OCI-LY3 (cell line): ENCODE data around the gene SNTB2.
"Not testable (repeated sequence)": the region's sequence is repeated elsewhere in the genome, so short reads cannot be mapped to it uniquely, and the experiment has no call there.

Source experiments
- H2AFZ ChIP-seq: fragments of 200-600, 300-600 bp; shearing (Covaris generic); 2 replicates; pipeline ENCODE4 v1.6.0; 2014; ENCODE audit warnings: antibody characterized with exemption, low read depth, low read length
- H3K27ac ChIP-seq: fragments of 200-600, 300-600 bp; sonication (generic); 2 replicates; pipeline ENCODE4 v1.5.1; 2014; ENCODE audit warnings: mild to moderate bottlenecking, low read length, moderate library complexity, mixed read lengths
- H3K27me3 ChIP-seq: fragments of 200-600, 300-600 bp; sonication (generic); 2 replicates; pipeline ENCODE4 v1.6.1; 2014; ENCODE audit warnings: low read depth, low read length, mixed read lengths
- H3K36me3 ChIP-seq: fragments of 200-600, 300-600 bp; sonication (generic); replicated peaks from 2 replicates; pipeline ENCODE3; 2014; ENCODE audit warnings: low read depth, low read length, mixed read lengths
- H3K4me1 ChIP-seq: fragments of 300-600, 200-600 bp; sonication (generic); 2 replicates; pipeline ENCODE4 v1.6.1; 2014; ENCODE audit warnings: low read length, mixed read lengths
- H3K4me2 ChIP-seq: fragments of 200-600, 300-600 bp; sonication (generic); 2 replicates; pipeline ENCODE4 v1.6.1; 2014; ENCODE audit warnings: low read length, mixed read lengths
- H3K4me3 ChIP-seq: fragments of 300-600, 200-600 bp; sonication (generic); 2 replicates; pipeline ENCODE4 v1.5.1; 2014; ENCODE audit warnings: antibody characterized with exemption, mild to moderate bottlenecking, low read length, moderate library complexity
- H3K79me2 ChIP-seq: fragments of 300-600, 200-600 bp; shearing (Covaris generic); 2 replicates; pipeline ENCODE4 v1.6.1; 2014; ENCODE audit warnings: mild to moderate bottlenecking, low read length, mixed read lengths
- H3K9ac ChIP-seq: fragments of 300-600, 200-600 bp; shearing (Covaris generic); 2 replicates; pipeline ENCODE4 v1.6.0; 2014; ENCODE audit warnings: mild to moderate bottlenecking, low read length, moderate library complexity
- H3K9me3 ChIP-seq: fragments of 200-600, 300-600 bp; shearing (Covaris generic); 2 replicates; pipeline ENCODE4 v1.6.1; 2014; ENCODE audit warnings: low read length, mixed read lengths; ENCODE audit not compliant: insufficient read depth
- H4K20me1 ChIP-seq: fragments of 200-600, 300-600 bp; sonication (generic); 2 replicates; pipeline ENCODE4 v1.6.1; 2016; ENCODE audit warnings: low read length, mixed read lengths; ENCODE audit not compliant: insufficient read depth
- EZH2phosphoT487 ChIP-seq: fragments of 200-600 bp; shearing (Covaris generic); IDR thresholded peaks from 2 replicates; pipeline ENCODE4 v1.6.1; 2018; ENCODE audit warnings: antibody characterized with exemption, mixed run types, low read depth
- TF ChIP-seq, protein P1 (sequence below): fragments of 200-600, 300-600 bp; sonication (generic); IDR thresholded peaks from 2 replicates; pipeline ENCODE4 v1.5.1; 2014; ENCODE audit warnings: antibody characterized with exemption, low read length, low read depth

Gene SNTB2

DNA sequence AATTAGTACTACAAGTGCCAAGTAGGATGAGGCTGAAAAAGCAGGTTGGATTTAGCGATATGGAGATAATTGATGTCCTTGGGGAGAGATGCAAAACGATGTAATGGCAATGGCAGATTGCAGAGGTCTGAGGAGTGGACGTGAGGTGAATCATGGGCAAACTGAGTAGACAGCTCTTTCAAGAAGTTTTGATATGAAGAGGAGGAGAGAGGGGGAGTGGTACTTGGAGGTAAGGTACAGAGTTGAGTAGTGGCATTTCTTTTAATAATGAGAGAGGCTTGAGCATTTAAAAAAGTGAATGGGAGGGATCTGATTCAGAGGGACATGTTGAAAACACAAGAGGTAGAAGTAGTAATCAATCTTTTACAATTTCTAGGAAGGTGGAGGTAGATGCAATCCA lies 106.4 kb downstream of the SNTB2 start:
- Histone ChIP-seq H3K27me3 (no peaks in the 10 kb centered on the region), H4K20me1 (no peaks in the 10 kb centered on the region), H3K4me3 (no peak overlapping the region), H3K79me2 (no peaks in the 10 kb centered on the region), H3K4me2 (no peak overlapping the region), H3K9ac (no peak overlapping the region), H3K9me3 (no peaks in the 10 kb centered on the region), H3K36me3 (no peaks in the 10 kb centered on the region), H3K4me1 (no peaks in the 10 kb centered on the region), H2AFZ (no peak overlapping the region), H3K27ac (no peak overlapping the region)
- TF ChIP-seq, protein P1, sequence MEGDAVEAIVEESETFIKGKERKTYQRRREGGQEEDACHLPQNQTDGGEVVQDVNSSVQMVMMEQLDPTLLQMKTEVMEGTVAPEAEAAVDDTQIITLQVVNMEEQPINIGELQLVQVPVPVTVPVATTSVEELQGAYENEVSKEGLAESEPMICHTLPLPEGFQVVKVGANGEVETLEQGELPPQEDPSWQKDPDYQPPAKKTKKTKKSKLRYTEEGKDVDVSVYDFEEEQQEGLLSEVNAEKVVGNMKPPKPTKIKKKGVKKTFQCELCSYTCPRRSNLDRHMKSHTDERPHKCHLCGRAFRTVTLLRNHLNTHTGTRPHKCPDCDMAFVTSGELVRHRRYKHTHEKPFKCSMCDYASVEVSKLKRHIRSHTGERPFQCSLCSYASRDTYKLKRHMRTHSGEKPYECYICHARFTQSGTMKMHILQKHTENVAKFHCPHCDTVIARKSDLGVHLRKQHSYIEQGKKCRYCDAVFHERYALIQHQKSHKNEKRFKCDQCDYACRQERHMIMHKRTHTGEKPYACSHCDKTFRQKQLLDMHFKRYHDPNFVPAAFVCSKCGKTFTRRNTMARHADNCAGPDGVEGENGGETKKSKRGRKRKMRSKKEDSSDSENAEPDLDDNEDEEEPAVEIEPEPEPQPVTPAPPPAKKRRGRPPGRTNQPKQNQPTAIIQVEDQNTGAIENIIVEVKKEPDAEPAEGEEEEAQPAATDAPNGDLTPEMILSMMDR: no peak
- TF ChIP-seq EZH2phosphoT487: no peak

DNA sequence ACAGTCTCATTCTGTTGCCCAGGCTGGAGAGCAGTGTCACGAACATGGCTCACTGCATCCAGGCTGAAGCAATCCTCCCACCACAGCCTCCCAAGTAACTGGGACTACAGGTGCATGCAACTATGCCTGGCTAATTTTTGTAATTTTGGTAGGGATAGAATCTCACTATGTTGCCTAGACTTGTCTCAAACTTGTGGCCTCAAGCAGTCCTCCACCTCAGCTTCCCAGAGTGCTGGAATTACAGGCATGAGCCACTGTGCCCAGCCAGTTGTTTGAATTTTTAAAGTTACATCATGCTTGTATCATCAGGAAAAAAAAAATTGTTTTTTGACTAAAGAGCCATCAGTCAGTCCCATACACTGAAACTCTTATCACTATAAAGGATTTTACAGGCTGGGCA lies 107.1 kb downstream of the SNTB2 start:
- Histone ChIP-seq H3K4me1 (no peaks in the 10 kb centered on the region), H3K36me3 (no peaks in the 10 kb centered on the region), H3K27me3 (no peaks in the 10 kb centered on the region), H3K4me3 (no peak overlapping the region), H3K4me2 (no peak overlapping the region), H4K20me1 (no peaks in the 10 kb centered on the region), H3K9me3 (no peaks in the 10 kb centered on the region), H2AFZ (no peak overlapping the region), H3K9ac (no peak overlapping the region), H3K79me2 (no peaks in the 10 kb centered on the region), H3K27ac (no peak overlapping the region)
- TF ChIP-seq EZH2phosphoT487: no peak
- TF ChIP-seq, protein P1: no peak

DNA sequence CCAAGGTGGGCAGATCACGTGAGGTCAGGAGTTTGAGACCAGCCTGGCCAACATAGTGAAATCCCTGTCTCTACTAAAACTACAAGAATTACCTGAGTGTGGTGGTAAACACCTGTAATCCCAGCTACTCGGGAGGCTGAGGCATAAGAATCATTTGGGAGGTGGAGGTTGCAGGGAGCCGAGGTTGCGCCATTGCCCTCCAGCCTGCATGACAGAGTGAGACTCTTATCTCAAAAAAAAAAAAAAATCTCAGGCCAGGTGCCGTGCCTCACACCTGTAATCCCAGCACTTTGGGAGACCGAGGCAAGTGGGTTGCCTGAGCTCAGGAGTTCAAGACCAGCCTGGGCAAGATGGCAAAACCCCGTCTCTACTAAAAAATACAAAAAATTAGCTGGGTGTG lies 109.8 kb downstream of the SNTB2 start:
- not testable (repeated sequence) for H3K9me3 ChIP-seq, H3K27ac ChIP-seq, H3K27me3 ChIP-seq, H3K9ac ChIP-seq, H3K4me2 ChIP-seq, H4K20me1 ChIP-seq, H2AFZ ChIP-seq, H3K4me3 ChIP-seq, H3K4me1 ChIP-seq, H3K79me2 ChIP-seq, H3K36me3 ChIP-seq

DNA sequence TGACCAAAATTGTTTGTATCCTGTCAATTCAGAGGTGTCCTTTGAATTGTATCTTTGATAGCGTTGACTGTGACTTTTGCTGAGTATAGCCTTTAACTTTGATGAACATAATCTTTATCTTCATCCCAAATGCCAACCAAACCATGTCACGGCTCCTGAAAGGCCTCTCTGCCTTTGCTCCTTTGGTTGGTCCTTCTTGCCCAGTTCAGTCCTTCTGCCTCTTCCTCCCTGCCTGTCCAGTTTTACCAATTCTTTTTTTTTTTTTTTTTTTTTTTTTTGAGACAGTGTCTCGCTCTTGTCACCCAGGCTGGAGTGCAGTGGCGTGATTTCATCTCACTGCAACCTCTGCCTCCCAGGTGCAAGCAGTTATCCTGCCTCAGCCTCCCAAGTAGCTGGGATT lies 111.3 kb downstream of the SNTB2 start:
- Histone ChIP-seq H3K4me2 (no peak overlapping the region), H4K20me1 (no peaks in the 10 kb centered on the region), H3K4me1 (no peaks in the 10 kb centered on the region), H3K27me3 (no peaks in the 10 kb centered on the region), H3K4me3 (no peak overlapping the region), H3K79me2 (no peaks in the 10 kb centered on the region), H3K27ac (no peak overlapping the region), H3K9me3 (no peaks in the 10 kb centered on the region), H3K9ac (no peak overlapping the region), H3K36me3 (peaks cover 5% of the 10 kb centered on the region), H2AFZ (no peak overlapping the region)
- TF ChIP-seq EZH2phosphoT487: no peak
- TF ChIP-seq, protein P1: no peak

DNA sequence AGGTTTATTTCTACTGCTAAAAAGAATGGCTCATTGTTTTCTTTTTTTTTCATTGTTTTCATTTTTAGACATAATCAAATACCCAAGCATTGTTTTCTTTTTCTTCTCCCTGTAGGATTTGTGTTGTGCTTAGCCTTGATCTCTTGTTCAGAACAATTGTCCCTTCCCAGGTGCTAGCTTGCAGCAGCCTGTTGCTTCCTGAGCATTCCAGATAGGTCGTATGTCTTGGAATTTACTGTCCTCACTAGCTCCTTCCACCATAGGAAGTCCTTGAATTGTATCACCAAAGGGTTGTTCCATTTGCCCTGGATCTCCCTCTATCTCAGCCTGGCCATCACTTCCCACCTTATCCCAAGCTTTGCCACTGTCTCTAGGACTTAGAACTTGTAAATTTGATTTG lies 114.2 kb downstream of the SNTB2 start:
- Histone ChIP-seq H3K4me2 (no peak overlapping the region), H3K79me2 (no peaks in the 10 kb centered on the region), H2AFZ (no peak overlapping the region), H3K27me3 (no peaks in the 10 kb centered on the region), H4K20me1 (no peaks in the 10 kb centered on the region), H3K27ac (no peak overlapping the region), H3K9ac (no peak overlapping the region), H3K36me3 (peaks cover 5% of the 10 kb centered on the region), H3K4me1 (no peaks in the 10 kb centered on the region), H3K9me3 (no peaks in the 10 kb centered on the region), H3K4me3 (no peak overlapping the region)
- TF ChIP-seq, protein P1: no peak
- no peak for TF ChIP-seq EZH2phosphoT487
